HCT116 (cell line): ENCODE measurements around the gene IFITM5. TPM values are rescaled to one million over a fixed set of nuclear protein-coding genes. Genes with fewer than 3 reads are reported as not detected.

Experiments
- ATAC-seq: fragments of 200-7000 bp; cut with Tn5 transposase; 2 replicates; pipeline ENCODE4 v1.9.1; 2020; ENCODE audit warnings: mild to moderate bottlenecking, moderate library complexity
- BruUV-seq: library from RNA; stranded (reverse); fragments of 400-500 nt; replicated peaks from 2 replicates; lab custom pipeline; 2021; lab: Mats Ljungman, UMichigan
- CTCF ChIA-PET: fragments of 300-600 bp; sonication (Branson Sonifier 250); formaldehyde crosslinking; loops from one replicate; lab custom pipeline; 2021; ENCODE audit warnings: antibody characterized with exemption; lab: Charles Lee
- POLR2A ChIA-PET: fragments of 300-600, 350-600 bp; sonication (Branson Sonifier 250); formaldehyde crosslinking; loops from one replicate; lab custom pipeline; 2021; ENCODE audit warnings: antibody characterized with exemption; lab: Charles Lee
- RAD21 ChIA-PET, 2 experiments: fragments of 300-600 bp; sonication (Branson Sonifier 250); formaldehyde crosslinking; loops; one replicate each; lab custom pipeline; 2023; ENCODE audit warnings: low total read pairs in 2 of 2; ENCODE audit not compliant: uncharacterized antibody in 2 of 2, unreplicated experiment in 2 of 2, low non-redundant PET in 1 of 2; lab: Charles Lee
- DNase-seq: peaks from one replicate; pipeline ENCODE4 v3.0.0-alpha.2; 2010; ENCODE audit warnings: low read depth, low spot score
- H2AFZ ChIP-seq: fragments of 200-600 bp; shearing (Covaris generic), sonication (generic); 2 replicates; pipeline ENCODE4 v1.6.1; 2017; ENCODE audit warnings: low read depth, mixed run types, mixed read lengths, antibody characterized with exemption, low read length; ENCODE audit not compliant: poor library complexity, severe bottlenecking
- H3K27ac ChIP-seq: 2 replicates; pipeline ENCODE4 v1.5.1; 2012; ENCODE audit warnings: low read depth, low read length
- H3K27me3 ChIP-seq: fragments of 200-600 bp; sonication (generic); 2 replicates; pipeline ENCODE4 v1.6.1; 2016; ENCODE audit warnings: mixed run types, low read length, mixed read lengths; ENCODE audit not compliant: insufficient read depth
- H3K36me3 ChIP-seq, 2 experiments: fragments of 200-500 bp in 1 of 2; fragments of 200-600 bp in 1 of 2; sonication (Bioruptor generic) in 1 of 2; sonication (generic) in 1 of 2; 2 replicates each; pipeline versions ENCODE4 v1.5.1 to v1.6.1; 2014 to 2016; ENCODE audit warnings: low read length in 2 of 2, inconsistent platforms in 1 of 2, mixed read lengths in 1 of 2, mixed run types in 1 of 2; ENCODE audit not compliant: insufficient read depth in 2 of 2, control insufficient read depth in 1 of 2
- H3K4me1 ChIP-seq, 2 experiments: fragments of 200-600 bp in 1 of 2; sonication (generic) in 1 of 2; 2 replicates each; pipeline versions ENCODE4 v1.5.1 to v1.6.1; 2012 to 2017; ENCODE audit warnings: low read length in 2 of 2, inconsistent platforms in 1 of 2, mild to moderate bottlenecking in 1 of 2, mixed read lengths in 1 of 2, mixed run types in 1 of 2, moderate library complexity in 1 of 2; ENCODE audit not compliant: insufficient read depth in 2 of 2, control insufficient read depth in 1 of 2
- H3K4me2 ChIP-seq: fragments of 200-600 bp; sonication (generic); 2 replicates; pipeline ENCODE4 v1.6.1; 2017; ENCODE audit warnings: mixed run types, low read length, mixed read lengths
- H3K4me3 ChIP-seq, 2 experiments: fragments of 200-600 bp in 1 of 2; sonication (generic) in 1 of 2; replicated peaks in 1 of 2; 2 replicates each; pipeline ENCODE4 v1.5.1; 2011 to 2016; ENCODE audit warnings: low read length in 2 of 2, control low read depth in 1 of 2, low read depth in 1 of 2, mild to moderate bottlenecking in 1 of 2, mixed read lengths in 1 of 2, mixed run types in 1 of 2
- H3K79me2 ChIP-seq: fragments of 200-600 bp; sonication (generic); 2 replicates; pipeline ENCODE4 v1.6.1; 2017; ENCODE audit warnings: mild to moderate bottlenecking, mixed run types, low read length, moderate library complexity, mixed read lengths; ENCODE audit not compliant: insufficient read depth
- H3K9ac ChIP-seq: fragments of 200-600 bp; sonication (generic); 2 replicates; pipeline ENCODE4 v1.6.1; 2016; ENCODE audit warnings: low read length, mixed read lengths
- H3K9me2 ChIP-seq: fragments of 200-600 bp; sonication (generic), shearing (Covaris generic); 2 replicates; pipeline ENCODE4 v1.6.1; 2017; ENCODE audit warnings: mixed run types, mild to moderate bottlenecking, moderate library complexity; ENCODE audit not compliant: insufficient read depth
- H3K9me3 ChIP-seq, 2 experiments: fragments of 200-500 bp in 1 of 2; fragments of 200-600 bp in 1 of 2; sonication (Bioruptor generic) in 1 of 2; sonication (generic) in 1 of 2; 2 replicates each; pipeline ENCODE4 v1.6.1; 2014 to 2017; ENCODE audit warnings: low read length in 2 of 2, mixed read lengths in 2 of 2, inconsistent platforms in 1 of 2, low read depth in 1 of 2, mild to moderate bottlenecking in 1 of 2, mixed run types in 1 of 2, moderate library complexity in 1 of 2; ENCODE audit not compliant: control insufficient read depth in 1 of 2, insufficient read depth in 1 of 2
- H4K20me1 ChIP-seq: fragments of 200-600 bp; sonication (generic), shearing (Covaris generic); 2 replicates; pipeline ENCODE4 v1.6.1; 2017; ENCODE audit warnings: mixed run types, mild to moderate bottlenecking, moderate library complexity; ENCODE audit not compliant: insufficient read depth
- CBX3 ChIP-seq: IDR thresholded peaks from 2 replicates; pipeline ENCODE4 v1.6.1; 2012; ENCODE audit warnings: low read depth
- JUND ChIP-seq: IDR thresholded peaks from 2 replicates; pipeline ENCODE4 v1.6.1; 2012
- SIN3A ChIP-seq: IDR thresholded peaks from 2 replicates; pipeline ENCODE4 v1.6.1; 2012; ENCODE audit warnings: low read depth
- ZNF274 ChIP-seq: fragments of 200-500 bp; sonication (Bioruptor generic); IDR thresholded peaks from 2 replicates; pipeline ENCODE4 v1.6.1; 2014; ENCODE audit warnings: mild to moderate bottlenecking, low read depth, low read length, inconsistent platforms
- intact Hi-C: fragments of 100-400 bp; cut with micrococcal nuclease; formaldehyde crosslinking; loops from 2 replicates; pipeline ENCODE4 v1.10.0; 2022
- total RNA-seq: library from RNA; stranded (reverse); gene quantifications from one replicate; pipeline ENCODE4 v1.2.1, GENCODE V29; 2021; ENCODE audit not compliant: unreplicated experiment
- TF ChIP-seq, protein P1 (sequence below): IDR thresholded peaks from 2 replicates; pipeline ENCODE4 v1.6.1; 2011; ENCODE audit warnings: mild to moderate bottlenecking, low read length, moderate library complexity; ENCODE audit not compliant: insufficient replicate concordance; ENCODE audit errors: extremely low read depth
- TF ChIP-seq, protein P2 (sequence below), 3 experiments: fragments of 200-600 bp in 1 of 3; sonication (generic) in 1 of 3; IDR thresholded peaks in 2 of 3; conservative IDR thresholded peaks in 1 of 3; 2 replicates each; pipeline ENCODE4 v1.5.1; 2012 to 2017; ENCODE audit warnings: low read depth in 2 of 3, low read length in 2 of 3, antibody characterized with exemption in 1 of 3, borderline replicate concordance in 1 of 3, control low read depth in 1 of 3, mild to moderate bottlenecking in 1 of 3, mixed read lengths in 1 of 3, mixed run types in 1 of 3, moderate library complexity in 1 of 3; ENCODE audit not compliant: insufficient read depth in 1 of 3

The IFITM5 gene
- total RNA-seq, 1 experiment from 2014 or later: not detected

GRCh38 chr11:326842-327580, 27.7 kb upstream of the IFITM5 start:
- Histone ChIP-seq H3K79me2 (no peaks in the 10 kb centered on the region), H3K9me3 (no peaks in the 10 kb centered on the region), H3K36me3 (no peaks in the 10 kb centered on the region), H3K27ac (no peak overlapping the region), H3K27me3 (no peaks in the 10 kb centered on the region), H3K4me1 (peaks cover 0 to 7% of the 10 kb centered on the region in 2 experiments; a peak in 2 of 4 replicates), H3K4me2 (no peak overlapping the region), H3K9me2 (no peaks in the 10 kb centered on the region), H2AFZ (no peak overlapping the region), H4K20me1 (no peaks in the 10 kb centered on the region), H3K4me3 (no peak overlapping the region), H3K9ac (no peak overlapping the region)
- DNase-seq (no peak), ATAC-seq (no peak)
- RAD21 ChIA-PET: no interaction called here
- TF ChIP-seq SIN3A (no peak), ZNF274 (no peak), CBX3 (no peak), JUND (no peak)
- TF ChIP-seq, protein P1, sequence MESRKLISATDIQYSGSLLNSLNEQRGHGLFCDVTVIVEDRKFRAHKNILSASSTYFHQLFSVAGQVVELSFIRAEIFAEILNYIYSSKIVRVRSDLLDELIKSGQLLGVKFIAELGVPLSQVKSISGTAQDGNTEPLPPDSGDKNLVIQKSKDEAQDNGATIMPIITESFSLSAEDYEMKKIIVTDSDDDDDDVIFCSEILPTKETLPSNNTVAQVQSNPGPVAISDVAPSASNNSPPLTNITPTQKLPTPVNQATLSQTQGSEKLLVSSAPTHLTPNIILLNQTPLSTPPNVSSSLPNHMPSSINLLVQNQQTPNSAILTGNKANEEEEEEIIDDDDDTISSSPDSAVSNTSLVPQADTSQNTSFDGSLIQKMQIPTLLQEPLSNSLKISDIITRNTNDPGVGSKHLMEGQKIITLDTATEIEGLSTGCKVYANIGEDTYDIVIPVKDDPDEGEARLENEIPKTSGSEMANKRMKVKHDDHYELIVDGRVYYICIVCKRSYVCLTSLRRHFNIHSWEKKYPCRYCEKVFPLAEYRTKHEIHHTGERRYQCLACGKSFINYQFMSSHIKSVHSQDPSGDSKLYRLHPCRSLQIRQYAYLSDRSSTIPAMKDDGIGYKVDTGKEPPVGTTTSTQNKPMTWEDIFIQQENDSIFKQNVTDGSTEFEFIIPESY: no peak
- TF ChIP-seq, protein P2, sequence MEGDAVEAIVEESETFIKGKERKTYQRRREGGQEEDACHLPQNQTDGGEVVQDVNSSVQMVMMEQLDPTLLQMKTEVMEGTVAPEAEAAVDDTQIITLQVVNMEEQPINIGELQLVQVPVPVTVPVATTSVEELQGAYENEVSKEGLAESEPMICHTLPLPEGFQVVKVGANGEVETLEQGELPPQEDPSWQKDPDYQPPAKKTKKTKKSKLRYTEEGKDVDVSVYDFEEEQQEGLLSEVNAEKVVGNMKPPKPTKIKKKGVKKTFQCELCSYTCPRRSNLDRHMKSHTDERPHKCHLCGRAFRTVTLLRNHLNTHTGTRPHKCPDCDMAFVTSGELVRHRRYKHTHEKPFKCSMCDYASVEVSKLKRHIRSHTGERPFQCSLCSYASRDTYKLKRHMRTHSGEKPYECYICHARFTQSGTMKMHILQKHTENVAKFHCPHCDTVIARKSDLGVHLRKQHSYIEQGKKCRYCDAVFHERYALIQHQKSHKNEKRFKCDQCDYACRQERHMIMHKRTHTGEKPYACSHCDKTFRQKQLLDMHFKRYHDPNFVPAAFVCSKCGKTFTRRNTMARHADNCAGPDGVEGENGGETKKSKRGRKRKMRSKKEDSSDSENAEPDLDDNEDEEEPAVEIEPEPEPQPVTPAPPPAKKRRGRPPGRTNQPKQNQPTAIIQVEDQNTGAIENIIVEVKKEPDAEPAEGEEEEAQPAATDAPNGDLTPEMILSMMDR (IDR thresholded peaks at IDR 0.05 in 2 of 3, conservative IDR thresholded peaks at IDR 0.05 in 1 of 3; ENCODE audit: borderline replicate concordance in 1 of 3, insufficient read depth in 1 of 3, low read depth in 2 of 3, low read length in 2 of 3): no peak
- no TSS peak for BruUV-seq
- intact Hi-C loops: no loop called here
- POLR2A ChIA-PET: no interaction called here
- CTCF ChIA-PET: interaction anchor here (0.6 kb wide), 1 partner anchor 29 kb away, joined by 4 read pairs; no protein-coding TSS in a partner anchor
